Endothelial cell of umbilical vein (primary cell): ENCODE results near the gene GIGYF2. TPM values are rescaled to one million over a fixed set of nuclear protein-coding genes. Genes with fewer than 3 reads are reported as not detected.

ENCODE experiments used
- BruUV-seq: library from RNA; stranded (reverse); fragments of 400-500 nt; replicated peaks from 2 replicates; lab custom pipeline; 2021; lab: Mats Ljungman, UMichigan
- CTCF ChIA-PET: fragments of 300-600, 350-600 bp; sonication (Branson Sonifier 250); formaldehyde crosslinking; loops from one replicate; lab custom pipeline; 2021; ENCODE audit warnings: antibody characterized with exemption, inconsistent platforms; lab: Charles Lee
- POLR2A ChIA-PET: fragments of 300-600, 350-600 bp; sonication (Branson Sonifier 250); formaldehyde crosslinking; loops from one replicate; lab custom pipeline; 2021; ENCODE audit warnings: antibody characterized with exemption, inconsistent platforms; lab: Charles Lee
- DNase-seq: peaks from one replicate; pipeline ENCODE4 v3.0.0-alpha.2; 2011; ENCODE audit warnings: low read depth, low spot score
- FAIRE-seq: peaks from 2 replicates; lab custom pipeline; 2011; peaks lifted over from hg19 to GRCh38; lab: Jason Lieb, UNC
- H2AFZ ChIP-seq: 2 replicates; pipeline ENCODE4 v1.6.0; 2012; ENCODE audit warnings: low read depth, low read length, control low read depth, inconsistent platforms
- H3K27ac ChIP-seq: 2 replicates; pipeline ENCODE4 v1.5.1; 2011; ENCODE audit warnings: low read depth, mild to moderate bottlenecking, control low read depth, low read length, moderate library complexity; ENCODE audit not compliant: insufficient read depth
- H3K27me3 ChIP-seq, 2 experiments: 2 replicates each; pipeline versions ENCODE4 v1.6.0 to v1.6.1; 2011; ENCODE audit warnings: low read length in 2 of 2, mixed read lengths in 1 of 2; ENCODE audit not compliant: control insufficient read depth in 2 of 2, insufficient read depth in 2 of 2
- H3K36me3 ChIP-seq, 2 experiments: 2 replicates in 1 of 2; 3 replicates in 1 of 2; pipeline ENCODE4 v1.5.1; 2011; ENCODE audit warnings: low read length in 2 of 2, mild to moderate bottlenecking in 1 of 2, moderate library complexity in 1 of 2; ENCODE audit not compliant: control insufficient read depth in 2 of 2, insufficient read depth in 2 of 2; ENCODE audit errors: extremely low read depth in 1 of 2
- H3K4me1 ChIP-seq: 3 replicates; pipeline ENCODE4 v1.5.1; 2011; ENCODE audit warnings: mild to moderate bottlenecking, low read length; ENCODE audit not compliant: control insufficient read depth, insufficient read depth; ENCODE audit errors: extremely low read depth
- H3K4me2 ChIP-seq: 2 replicates; pipeline ENCODE4 v1.6.1; 2011; ENCODE audit warnings: low read length, control low read depth, mixed read lengths; ENCODE audit not compliant: insufficient read depth
- H3K4me3 ChIP-seq, 3 experiments: fragments of 200-600 bp in 1 of 3; sonication (generic), shearing (Covaris generic) in 1 of 3; replicated peaks in 1 of 3; 2 replicates each; pipeline ENCODE4 v1.5.1; 2011 to 2016; ENCODE audit warnings: control low read depth in 3 of 3, low read length in 3 of 3, mild to moderate bottlenecking in 2 of 3, inconsistent platforms in 1 of 3, low read depth in 1 of 3, moderate library complexity in 1 of 3; ENCODE audit not compliant: insufficient read depth in 1 of 3
- H3K79me2 ChIP-seq: 2 replicates; pipeline ENCODE4 v1.6.0; 2012; ENCODE audit warnings: low read length, inconsistent platforms; ENCODE audit not compliant: control insufficient read depth, insufficient read depth
- H3K9ac ChIP-seq: replicated peaks from 2 replicates; pipeline ENCODE3; 2011; ENCODE audit warnings: low read length, control low read depth; ENCODE audit not compliant: insufficient read depth; ENCODE audit errors: extremely low read depth
- H3K9me1 ChIP-seq: replicated peaks from 3 replicates; pipeline ENCODE4 v1.6.0; 2011; ENCODE audit warnings: mild to moderate bottlenecking, low read length; ENCODE audit not compliant: control insufficient read depth, insufficient read depth; ENCODE audit errors: extremely low read depth
- H3K9me3 ChIP-seq: replicated peaks from 2 replicates; pipeline ENCODE4 v1.5.1; 2012; ENCODE audit warnings: low read length, inconsistent platforms; ENCODE audit not compliant: control insufficient read depth, insufficient read depth
- H4K20me1 ChIP-seq: replicated peaks from 2 replicates; pipeline ENCODE3; 2011; ENCODE audit warnings: mild to moderate bottlenecking, low read length; ENCODE audit not compliant: control insufficient read depth, insufficient read depth; ENCODE audit errors: extremely low read depth
- EZH2 ChIP-seq: IDR thresholded peaks from 2 replicates; pipeline ENCODE4 v1.6.1; 2012; ENCODE audit warnings: borderline replicate concordance, low read depth, mild to moderate bottlenecking, moderate library complexity, low read length, inconsistent platforms; ENCODE audit not compliant: severe bottlenecking
- FOS ChIP-seq: IDR thresholded peaks from 2 replicates; pipeline ENCODE4 v1.6.1; 2011; ENCODE audit warnings: mild to moderate bottlenecking, low read length, moderate library complexity, borderline replicate concordance; ENCODE audit not compliant: insufficient read depth
- GATA2 ChIP-seq: IDR thresholded peaks from 2 replicates; pipeline ENCODE4 v1.7.0; 2011; ENCODE audit warnings: low read depth, mild to moderate bottlenecking, moderate library complexity, mixed read lengths, low read length; ENCODE audit not compliant: insufficient read length, insufficient read depth
- JUN ChIP-seq: IDR thresholded peaks from 2 replicates; pipeline ENCODE4 v1.6.1; 2011; ENCODE audit warnings: borderline replicate concordance, low read depth; ENCODE audit not compliant: insufficient read length, insufficient read depth
- MYC ChIP-seq: IDR thresholded peaks from one replicate; pipeline ENCODE4 v1.6.1; 2011; ENCODE audit warnings: mild to moderate bottlenecking, low read depth, low read length
- POLR2A ChIP-seq: IDR thresholded peaks from 2 replicates; pipeline ENCODE4 v1.6.1; 2012; ENCODE audit warnings: low read depth, mild to moderate bottlenecking, control low read depth, low read length
- POLR2AphosphoS5 ChIP-seq: IDR thresholded peaks from 2 replicates; pipeline ENCODE4 v1.6.1; 2012; ENCODE audit warnings: low read depth, mild to moderate bottlenecking, control low read depth, low read length, moderate library complexity; ENCODE audit not compliant: insufficient read depth
- dilution Hi-C: fragments of 300-500 bp; cut with MboI; formaldehyde crosslinking; loops from one replicate; pipeline ENCODE4 v1.15.0; 2019; ENCODE audit warnings: low sequenced_read_pairs; ENCODE audit not compliant: extremely low pct_ligation_motif_present
- intact Hi-C: fragments of 100-400 bp; cut with micrococcal nuclease; formaldehyde crosslinking; loops from one replicate; pipeline ENCODE4 v1.10.0; 2022
- polyA plus RNA-seq, 4 experiments: library from polyadenylated mRNA; depleted of rRNA in 3 of 4; stranded (reverse) in 3 of 4; unstranded in 1 of 4; fragments of >200 nt; gene quantifications; 2 replicates each; pipeline versions ENCODE4 v1.2.1 to v1.2.3, GENCODE V29; 2011 to 2012; ENCODE audit warnings: missing spikeins in 1 of 4
- total RNA-seq: library from RNA; stranded (reverse); gene quantifications from 2 replicates; pipeline ENCODE4 v1.2.3, GENCODE V29; 2021
- TF ChIP-seq, protein P1 (sequence below), 2 donors: IDR thresholded peaks; 1 replicate in 1 of 2; 2 replicates in 1 of 2; pipeline ENCODE4 v1.5.1; 2011; ENCODE audit warnings: low read length in 2 of 2, mild to moderate bottlenecking in 2 of 2, moderate library complexity in 2 of 2, control low read depth in 1 of 2, inconsistent platforms in 1 of 2, low read depth in 1 of 2; ENCODE audit not compliant: insufficient read depth in 1 of 2; ENCODE audit errors: extremely low read depth in 1 of 2
- TF ChIP-seq, protein P2 (sequence below): IDR thresholded peaks from 2 replicates; pipeline ENCODE4 v1.6.1; 2011; ENCODE audit not compliant: insufficient read depth, insufficient read length

The GIGYF2 gene
- total and polyA plus RNA-seq, 2 donors (not counting 3 experiments of a cell fraction or from before 2014, with no cell fraction given): 22.9 to 56.4 TPM

DNA sequence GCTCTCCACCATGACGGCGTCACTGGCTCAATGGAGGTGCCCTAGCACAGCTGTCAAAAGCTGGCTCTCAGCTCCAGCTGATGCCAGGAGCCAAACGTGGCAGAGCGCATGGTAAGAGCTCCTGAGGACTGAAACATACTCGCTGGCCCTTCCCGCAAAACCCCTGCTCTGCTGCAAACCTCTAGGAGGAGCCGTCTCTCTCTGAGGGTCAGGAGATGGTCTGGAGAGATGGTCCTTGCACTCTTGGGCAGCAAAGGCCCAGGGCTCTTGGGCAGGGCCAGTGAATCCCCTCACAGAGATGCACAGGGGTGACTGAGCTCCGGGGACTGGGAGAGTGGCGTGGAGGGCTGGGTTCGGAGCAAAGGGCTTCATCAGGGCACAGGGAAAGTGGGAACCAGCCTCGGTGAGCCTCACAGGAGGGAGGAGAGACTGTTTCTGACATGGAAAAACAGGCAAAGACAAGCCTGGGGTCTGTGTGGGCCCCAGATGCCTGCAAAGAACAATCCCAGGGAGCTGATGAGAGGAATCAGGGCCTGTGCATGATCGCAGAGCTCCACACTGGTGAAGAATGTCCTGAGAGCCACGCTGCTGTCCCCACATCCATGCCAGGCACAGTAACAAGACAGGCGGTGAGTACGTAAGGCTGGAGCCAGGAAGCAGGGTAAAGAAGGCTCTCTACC is 190.2 kb downstream of the GIGYF2 start:
- dilution Hi-C loops (no loop called here), intact Hi-C loops (loop anchor here (10.0 kb wide), 1 partner anchor 167 kb away; no protein-coding TSS in a partner anchor)
- Histone ChIP-seq H3K9ac (no peak overlapping the region), H3K27me3 (no peaks in the 10 kb centered on the region), H3K9me3 (no peaks in the 10 kb centered on the region), H3K79me2 (no peaks in the 10 kb centered on the region), H4K20me1 (no peaks in the 10 kb centered on the region), H3K4me3 (no peak overlapping the region), H3K9me1 (no peaks in the 10 kb centered on the region), H3K27ac (no peak overlapping the region), H3K4me2 (no peak overlapping the region), H3K4me1 (no peaks in the 10 kb centered on the region), H3K36me3 (no peaks in the 10 kb centered on the region), H2AFZ (no peak overlapping the region)
- ChIA-PET CTCF (interaction anchor here (1.0 to 1.7 kb wide), 4 partner anchors 11 to 167 kb away, joined by 3 to 9 read pairs (median 6); no protein-coding TSS in a partner anchor), POLR2A (no interaction called here)
- no peak for TF ChIP-seq MYC
- TF ChIP-seq, protein P1, sequence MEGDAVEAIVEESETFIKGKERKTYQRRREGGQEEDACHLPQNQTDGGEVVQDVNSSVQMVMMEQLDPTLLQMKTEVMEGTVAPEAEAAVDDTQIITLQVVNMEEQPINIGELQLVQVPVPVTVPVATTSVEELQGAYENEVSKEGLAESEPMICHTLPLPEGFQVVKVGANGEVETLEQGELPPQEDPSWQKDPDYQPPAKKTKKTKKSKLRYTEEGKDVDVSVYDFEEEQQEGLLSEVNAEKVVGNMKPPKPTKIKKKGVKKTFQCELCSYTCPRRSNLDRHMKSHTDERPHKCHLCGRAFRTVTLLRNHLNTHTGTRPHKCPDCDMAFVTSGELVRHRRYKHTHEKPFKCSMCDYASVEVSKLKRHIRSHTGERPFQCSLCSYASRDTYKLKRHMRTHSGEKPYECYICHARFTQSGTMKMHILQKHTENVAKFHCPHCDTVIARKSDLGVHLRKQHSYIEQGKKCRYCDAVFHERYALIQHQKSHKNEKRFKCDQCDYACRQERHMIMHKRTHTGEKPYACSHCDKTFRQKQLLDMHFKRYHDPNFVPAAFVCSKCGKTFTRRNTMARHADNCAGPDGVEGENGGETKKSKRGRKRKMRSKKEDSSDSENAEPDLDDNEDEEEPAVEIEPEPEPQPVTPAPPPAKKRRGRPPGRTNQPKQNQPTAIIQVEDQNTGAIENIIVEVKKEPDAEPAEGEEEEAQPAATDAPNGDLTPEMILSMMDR (IDR thresholded peaks at IDR 0.05; ENCODE audit: extremely low read depth in 1 of 2, insufficient read depth in 1 of 2, low read depth in 1 of 2, low read length in 2 of 2): peak in 1 of 2 donors; percentile 4
- no peak for DNase-seq
- no TSS peak for BruUV-seq
- FAIRE-seq: no peak

DNA sequence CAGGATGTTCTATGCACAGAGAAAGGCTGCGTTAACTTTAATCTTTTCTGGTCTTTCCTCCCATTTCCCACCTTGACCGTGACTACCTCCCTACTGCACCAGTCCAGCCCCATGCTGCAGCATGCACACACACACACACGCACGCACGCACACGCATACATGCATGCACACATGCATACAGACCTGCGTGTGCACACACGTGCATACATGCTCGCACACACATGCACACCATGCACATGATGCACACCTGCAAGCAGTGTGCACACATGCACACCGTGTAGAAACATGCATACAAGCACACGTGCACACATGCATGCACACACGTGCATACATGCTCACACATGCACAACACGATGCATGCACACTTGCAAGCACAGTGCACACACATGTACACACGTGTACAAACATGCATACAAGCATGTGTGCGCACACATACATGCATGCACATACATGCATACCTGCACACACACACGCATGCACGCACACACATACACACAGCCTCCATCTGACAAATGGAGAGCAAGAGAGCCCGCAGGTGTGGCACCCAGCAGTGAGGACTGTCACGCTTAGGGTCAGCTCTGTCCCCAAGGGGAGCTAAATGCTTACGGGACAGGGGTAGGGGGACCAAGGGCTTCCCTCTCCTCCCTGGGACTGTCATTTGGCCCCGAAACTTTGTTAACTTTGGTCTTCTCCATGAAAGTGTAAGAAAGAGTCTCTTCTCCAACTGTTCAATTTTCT is 191.1 kb downstream of the GIGYF2 start:
- dilution Hi-C loops: no loop called here
- no peak for FAIRE-seq
- no TSS peak for BruUV-seq

More for the DNA sequence above, 191.1 kb downstream of the GIGYF2 start:
- no peak overlapping the region for H3K4me3 ChIP-seq
- no peaks in the 10 kb centered on the region for H3K27me3 ChIP-seq
- no peaks in the 10 kb centered on the region for H3K9me3 ChIP-seq
- H3K36me3 ChIP-seq: no peaks in the 10 kb centered on the region
- ChIA-PET CTCF (interaction anchor here (1.7 kb wide), 1 partner anchor 166 kb away, joined by 7 read pairs; no protein-coding TSS in a partner anchor), POLR2A (no interaction called here)
- intact Hi-C loops: loop anchor here (10.0 kb wide), 1 partner anchor 167 kb away; no protein-coding TSS in a partner anchor
- H3K79me2 ChIP-seq: no peaks in the 10 kb centered on the region
- H2AFZ ChIP-seq: no peak overlapping the region
- no peak for DNase-seq
- H4K20me1 ChIP-seq: no peaks in the 10 kb centered on the region
- no peak overlapping the region for H3K4me2 ChIP-seq
- H3K9ac ChIP-seq: no peak overlapping the region
- no peaks in the 10 kb centered on the region for H3K9me1 ChIP-seq
- H3K4me1 ChIP-seq: no peaks in the 10 kb centered on the region
- no peak overlapping the region for H3K27ac ChIP-seq
- TF ChIP-seq POLR2AphosphoS5: no peak
- TF ChIP-seq JUN: no peak
- TF ChIP-seq GATA2: no peak
- TF ChIP-seq, protein P1 (IDR thresholded peaks at IDR 0.05; ENCODE audit: extremely low read depth in 1 of 2, insufficient read depth in 1 of 2, low read depth in 1 of 2, low read length in 2 of 2): no peak
- no peak for TF ChIP-seq FOS
- TF ChIP-seq, protein P2, sequence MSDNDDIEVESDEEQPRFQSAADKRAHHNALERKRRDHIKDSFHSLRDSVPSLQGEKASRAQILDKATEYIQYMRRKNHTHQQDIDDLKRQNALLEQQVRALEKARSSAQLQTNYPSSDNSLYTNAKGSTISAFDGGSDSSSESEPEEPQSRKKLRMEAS: no peak
- TF ChIP-seq EZH2: no peak
- no peak for TF ChIP-seq POLR2A
- TF ChIP-seq MYC: no peak
